GM18520 (cell line): ENCODE data around the gene NOLC1.

ENCODE experiments used
- ATAC-seq: cut with Tn5 transposase; IDR thresholded peaks from one replicate; pipeline ENCODE4 v1.9.1; 2021; ENCODE audit not compliant: unreplicated experiment

The NOLC1 gene

DNA sequence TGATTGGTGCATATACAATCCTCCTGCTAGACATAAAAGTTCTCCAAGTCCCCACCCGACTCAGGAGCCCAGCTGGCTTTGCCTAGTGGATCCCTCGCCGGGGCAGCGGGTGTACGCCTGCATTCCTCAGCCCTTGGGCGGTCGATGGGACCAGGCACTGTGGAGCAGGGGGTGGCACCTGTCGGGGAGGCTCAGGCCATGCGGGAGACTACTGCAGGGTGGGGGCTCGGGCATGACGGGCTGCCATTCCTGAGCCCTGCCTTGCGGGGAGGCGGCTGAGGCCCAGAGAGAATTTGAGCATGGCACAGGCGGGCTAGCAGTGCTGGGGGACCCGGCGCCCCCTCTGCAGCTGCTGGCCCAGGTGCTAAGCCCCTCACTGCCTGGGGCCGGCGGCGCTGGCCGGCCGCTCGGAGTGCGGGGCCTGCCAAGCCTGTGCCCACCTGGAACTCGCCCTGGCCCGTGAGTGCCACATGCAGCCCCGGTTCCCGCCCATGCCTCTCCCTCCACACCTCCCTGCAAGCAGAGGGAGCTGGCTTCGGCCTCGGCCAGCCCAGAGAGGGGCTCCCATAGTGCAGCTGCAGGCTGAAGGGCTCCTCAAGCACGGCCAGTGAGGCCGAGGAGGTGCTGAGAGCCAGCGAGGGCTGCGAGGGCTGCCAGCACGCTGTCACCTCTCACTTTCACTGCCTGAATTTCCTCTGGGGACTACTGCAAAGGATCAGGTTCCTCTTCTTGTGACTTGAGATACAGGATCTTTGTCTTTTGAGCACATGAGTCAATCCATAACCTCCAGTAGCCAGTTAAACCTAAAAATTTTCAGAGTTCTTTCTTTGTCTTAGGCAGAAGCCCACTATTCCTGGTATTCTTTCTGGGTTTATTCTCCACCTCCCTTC lies 48.8 kb downstream of the NOLC1 start:
- ATAC-seq, result no peak

DNA sequence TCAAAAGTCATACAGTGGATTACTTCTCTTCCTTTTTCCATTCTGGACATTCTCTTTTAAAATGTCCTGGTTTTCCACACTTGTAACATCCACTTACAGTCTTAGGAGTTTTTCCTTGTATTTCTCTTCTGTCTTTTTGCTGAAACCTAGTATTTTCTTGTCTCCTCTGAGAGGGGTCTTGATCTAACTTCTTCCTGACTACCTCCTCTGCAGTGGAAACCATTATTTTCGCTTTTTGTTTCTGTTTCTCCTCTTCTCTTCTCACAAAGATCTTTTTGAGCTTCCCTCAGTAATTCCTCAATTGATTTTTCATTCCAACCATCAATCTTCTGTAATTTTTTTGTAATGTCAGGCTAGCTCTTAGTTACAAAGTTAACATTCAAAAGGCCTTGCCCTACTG lies 50.2 kb downstream of the NOLC1 start:
- no peak for ATAC-seq

DNA sequence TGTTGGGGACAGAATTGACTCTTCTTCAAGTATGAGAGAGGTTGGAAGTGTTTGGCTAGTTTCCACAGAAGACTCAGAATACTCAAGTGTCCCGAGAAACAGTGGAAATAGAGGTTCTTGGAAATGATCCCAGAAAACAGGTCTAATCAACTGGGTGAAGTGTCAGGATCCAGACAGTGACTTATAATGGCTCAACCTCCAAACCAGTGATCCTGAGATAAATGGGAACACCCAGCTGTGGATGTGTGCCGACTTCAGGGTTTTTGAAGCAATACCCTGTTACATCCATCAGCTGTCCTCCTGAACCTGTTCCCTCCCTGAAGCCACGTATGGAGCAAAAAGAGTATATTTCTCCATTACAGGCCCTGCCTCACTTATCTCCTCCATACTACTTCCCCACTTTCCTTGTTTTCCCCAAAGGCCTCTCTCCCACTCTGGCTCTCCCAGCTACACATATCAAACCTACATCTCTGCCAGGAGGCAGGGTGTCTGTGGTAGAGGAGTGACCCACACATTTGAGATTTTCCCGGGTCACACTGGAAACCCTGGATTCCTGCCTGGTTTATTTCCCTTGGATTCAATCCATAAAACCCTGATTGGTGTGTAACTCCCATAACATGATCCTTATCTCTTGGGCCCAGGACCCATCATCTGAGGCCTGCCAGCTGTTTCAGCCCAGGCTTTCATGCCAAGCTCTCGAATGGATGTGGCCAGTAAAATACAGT lies 56.3 kb downstream of the NOLC1 start:
- no peak for ATAC-seq

- no peak for ATAC-seq
These were observed 59.6 kb downstream of the NOLC1 start for GRCh38 chr10:102211615-102212299.
